ENCODE data around the gene SHMT2.
"Not testable (repeated sequence)": the region's sequence is repeated elsewhere in the genome, so short reads cannot be mapped to it uniquely, and the experiment has no call there.

SHMT2 gene

DNA sequence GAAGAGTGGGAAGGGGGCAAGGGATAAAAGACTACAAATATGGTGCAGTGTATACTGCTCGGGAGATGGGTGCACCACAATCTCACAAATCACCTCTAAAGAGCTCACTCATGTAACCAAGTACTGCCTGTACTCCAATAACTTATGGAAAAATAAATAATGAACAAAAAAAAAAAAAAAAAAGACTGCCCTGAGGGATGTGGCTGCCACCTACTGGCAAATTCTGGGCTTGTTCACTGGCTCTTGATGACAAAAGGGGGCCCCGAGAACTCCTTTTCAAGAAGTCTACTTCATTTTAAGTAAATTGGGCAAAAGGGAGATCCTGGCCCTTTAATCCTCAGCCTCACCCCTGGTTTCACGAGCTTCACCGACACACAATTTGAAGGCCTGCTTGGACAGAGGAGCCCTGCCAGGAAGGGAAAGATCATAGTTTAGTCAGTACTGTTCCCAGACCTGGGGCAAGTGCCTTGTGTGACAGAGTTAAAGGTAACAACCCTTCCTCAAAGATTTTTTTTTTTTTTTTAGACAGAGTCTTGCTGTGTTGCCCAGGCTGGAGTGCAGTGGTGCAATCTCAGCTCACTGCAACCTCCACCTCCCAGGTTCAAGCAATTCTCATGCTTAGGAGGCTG is 47.5 kb downstream of the SHMT2 start:
- no peak overlapping the region for H3K4me3 ChIP-seq (ENCODE audit: low read length)
- TF ChIP-seq ZNF274 (IDR thresholded peaks at IDR 0.05; ENCODE audit: low read depth, low read length), result no peak

DNA sequence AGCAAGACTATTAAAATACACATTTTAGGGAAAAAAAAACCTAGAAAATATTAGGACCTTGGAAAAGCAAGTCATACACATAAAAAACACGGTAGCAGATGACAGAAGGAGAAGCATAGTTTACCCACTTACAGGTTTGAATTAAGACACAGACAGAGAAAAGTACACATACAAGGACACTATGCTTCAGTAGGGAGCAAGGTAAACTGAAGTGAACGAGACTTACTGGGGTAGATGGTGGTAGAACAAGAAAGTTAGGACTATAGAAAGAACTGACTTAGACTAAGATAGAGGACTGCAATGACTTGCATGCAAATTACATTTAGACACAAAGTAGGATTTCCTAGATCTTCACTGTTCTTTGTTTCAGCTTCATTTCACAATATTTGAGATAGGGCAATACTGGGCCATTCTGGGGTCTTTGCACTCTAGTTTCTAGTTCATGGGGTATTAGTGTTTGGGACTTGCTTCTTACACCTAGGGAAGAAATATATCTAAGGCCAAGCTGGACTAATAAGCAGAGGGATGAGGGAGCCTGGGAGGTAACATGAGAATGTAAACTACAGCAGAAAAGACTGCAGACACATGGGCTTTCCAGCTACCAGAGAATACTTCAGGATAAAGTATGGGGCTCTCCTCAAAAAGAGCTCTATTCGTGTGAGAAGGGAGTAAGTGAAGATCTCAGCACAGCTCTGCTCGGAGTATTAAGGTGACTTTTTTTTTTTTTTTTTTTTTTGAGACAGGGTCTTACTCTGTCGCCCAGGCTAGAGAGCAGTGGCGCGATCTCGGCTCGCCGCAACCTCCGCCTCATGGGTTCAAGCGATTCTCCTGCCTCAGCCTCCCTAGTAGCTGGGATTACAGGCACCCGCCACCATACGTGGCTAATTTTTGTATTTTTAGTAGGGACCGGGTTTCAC is 49.2 kb downstream of the SHMT2 start:
- H3K4me3 ChIP-seq (ENCODE audit: low read length), result no peak overlapping the region

DNA sequence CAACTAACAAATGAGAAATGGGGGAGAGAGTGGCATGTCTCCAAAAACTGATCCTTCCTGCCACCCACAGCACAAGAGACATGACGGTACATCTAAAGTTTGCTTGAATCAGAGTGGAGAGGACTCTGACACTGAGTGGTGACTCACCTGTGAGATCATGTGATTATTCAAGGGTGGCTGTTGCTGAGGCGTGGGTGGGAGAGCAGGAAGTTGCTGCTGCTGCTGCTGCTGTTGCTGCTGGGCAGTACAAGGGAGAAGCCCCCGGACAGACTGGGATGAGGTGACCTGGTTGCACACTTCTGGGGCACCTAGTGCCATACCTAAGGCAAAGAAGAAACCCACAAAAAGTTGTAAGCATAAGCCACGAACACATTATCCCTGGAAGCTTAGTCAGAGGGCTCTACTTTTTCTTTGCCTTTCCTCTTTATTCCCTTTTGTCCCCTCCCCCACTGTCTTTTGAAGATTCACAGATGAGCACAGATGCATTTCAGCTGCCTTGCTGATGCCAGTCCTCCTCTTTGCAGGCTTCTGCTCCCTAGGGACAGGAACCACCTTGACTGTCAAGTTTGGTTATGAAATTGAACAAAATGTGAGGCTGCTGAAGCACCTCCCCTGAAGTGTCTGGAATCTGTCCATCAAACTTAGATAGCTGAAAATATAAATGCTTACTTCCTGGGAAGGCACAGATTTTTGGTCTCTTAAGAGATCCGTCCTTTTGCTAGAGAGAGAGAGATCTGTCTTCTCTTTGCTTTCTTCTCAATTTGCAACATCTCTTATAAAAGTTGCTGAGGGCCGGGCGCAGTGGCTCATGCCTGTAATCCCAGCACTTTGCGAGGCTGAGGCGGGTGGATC is 50.9 kb downstream of the SHMT2 start:
- H3K4me3 ChIP-seq (ENCODE audit: low read length), result no peak overlapping the region; the same call in 1 of the 2 replicates
- TF ChIP-seq ZNF274 (IDR thresholded peaks at IDR 0.05; ENCODE audit: low read depth, low read length), result no peak

More for the DNA sequence above, 49.2 kb downstream of the SHMT2 start:
- no peak for TF ChIP-seq ZNF274 (IDR thresholded peaks at IDR 0.05; ENCODE audit: low read depth, low read length)

DNA sequence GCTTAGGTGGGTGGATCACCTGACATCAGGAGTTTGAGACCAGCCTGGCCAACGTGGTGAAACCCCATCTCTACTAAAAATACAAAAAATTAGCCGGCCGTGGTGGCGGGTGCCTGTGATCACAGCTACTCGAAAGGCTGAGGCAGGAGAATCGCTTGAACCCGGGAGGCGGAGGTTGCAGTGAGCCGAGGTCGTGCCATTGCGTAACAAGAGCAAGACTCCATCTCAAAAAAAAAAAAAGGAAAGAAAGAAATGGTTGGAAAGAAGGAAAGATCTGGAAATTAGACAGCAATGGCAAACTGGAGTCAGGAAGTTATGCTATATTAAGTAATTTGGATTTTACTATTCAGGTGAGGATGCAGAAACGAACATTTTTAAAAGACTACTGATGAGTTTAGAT is 52.6 kb downstream of the SHMT2 start:
- not testable (repeated sequence) for H3K4me3 ChIP-seq (ENCODE audit: low read length)
